A549 (cell line): ENCODE measurements around the gene ST8SIA3. TPM values are rescaled to one million over a fixed set of nuclear protein-coding genes. Genes with fewer than 3 reads are reported as not detected.

Source experiments
- ATAC-seq, 2 experiments: fragments of 200-7000 bp in 1 of 2; fragments of >200 bp in 1 of 2; cut with Nextera tagmentation in 1 of 2; cut with Tn5 transposase in 1 of 2; 3 replicates each; pipeline versions ENCODE4 v1.8.0 to v1.9.1; 2018 to 2020; ENCODE audit warnings: mild to moderate bottlenecking in 1 of 2, moderate library complexity in 1 of 2
- CTCF ChIA-PET: fragments of 300-600 bp; sonication (Branson Sonifier 250); formaldehyde crosslinking; extraction: SDS; loops from one replicate; lab custom pipeline; 2021; ENCODE audit warnings: antibody characterized with exemption, inconsistent platforms; lab: Yijun Ruan, JAX
- POLR2A ChIA-PET: fragments of 350-600 bp; formaldehyde crosslinking; extraction: SDS; loops from one replicate; lab custom pipeline; 2021; ENCODE audit warnings: antibody characterized with exemption, inconsistent platforms; lab: Yijun Ruan, JAX
- DNase-seq, 2 experiments: peaks; one replicate each; pipeline versions ENCODE4 v3.0.0 to v3.0.0-alpha.2; 2011 to 2016; ENCODE audit warnings: low read depth in 1 of 2, low spot score in 1 of 2
- FAIRE-seq: peaks from 2 replicates; lab custom pipeline; 2011; peaks lifted over from hg19 to GRCh38; lab: Jason Lieb, UNC
- H3K27ac ChIP-seq, 2 experiments: fragments of >200 bp; sonication (Bioruptor Twin); formaldehyde crosslinking; 3 replicates each; pipeline ENCODE4 v1.5.1; 2016 to 2017
- H3K4me1 ChIP-seq: fragments of >200 bp; sonication (Bioruptor Twin); formaldehyde crosslinking; 3 replicates; pipeline ENCODE4 v1.6.1; 2016
- H3K4me2 ChIP-seq: fragments of >200 bp; sonication (Bioruptor Twin); formaldehyde crosslinking; 3 replicates; pipeline ENCODE4 v1.6.1; 2016
- H3K4me3 ChIP-seq: fragments of >200 bp; sonication (Bioruptor Twin); formaldehyde crosslinking; 3 replicates; pipeline ENCODE4 v1.5.1; 2016
- H3K9me3 ChIP-seq: fragments of >200 bp; sonication (Bioruptor Twin); formaldehyde crosslinking; 3 replicates; pipeline ENCODE4 v1.6.1; 2016
- BCL3 ChIP-seq: fragments of >200 bp; sonication (Bioruptor Twin); formaldehyde crosslinking; IDR thresholded peaks from 3 replicates; pipeline ENCODE4 v1.6.1; 2016
- BHLHE40 ChIP-seq: IDR thresholded peaks from 2 replicates; pipeline ENCODE4 v1.6.1; 2012; ENCODE audit warnings: low read depth, low read length, inconsistent platforms
- CEBPB ChIP-seq, 2 experiments: fragments of >200 bp in 1 of 2; sonication (Bioruptor Twin) in 1 of 2; formaldehyde crosslinking in 1 of 2; IDR thresholded peaks; 2 replicates each; pipeline ENCODE4 v1.6.1; 2012 to 2016
- CTCF ChIP-seq: fragments of >200 bp; sonication (Bioruptor Twin); formaldehyde crosslinking; IDR thresholded peaks from 3 replicates; pipeline ENCODE4 v1.5.1; 2016
- ELK1 ChIP-seq: fragments of 150-350 bp; IDR thresholded peaks from 2 replicates; pipeline ENCODE4 v1.6.1; 2014; ENCODE audit warnings: low read depth, mild to moderate bottlenecking, low read length
- ESRRA ChIP-seq: fragments of 150-350 bp; IDR thresholded peaks from 2 replicates; pipeline ENCODE4 v1.6.1; 2014; ENCODE audit warnings: mild to moderate bottlenecking, low read length, borderline replicate concordance
- FOSB ChIP-seq: fragments of 250-450 bp; sonication (Bioruptor Pico); IDR thresholded peaks from 2 replicates; pipeline ENCODE4 v1.5.0; 2020; ENCODE audit warnings: mild to moderate bottlenecking, moderate library complexity
- HDAC2 ChIP-seq: fragments of 200-600 bp; sonication (generic); IDR thresholded peaks from 2 replicates; pipeline ENCODE4 v1.6.1; 2016
- HMGXB4 ChIP-seq: fragments of 250-450 bp; sonication (Bioruptor Pico); IDR thresholded peaks from 2 replicates; pipeline ENCODE4 v1.5.0; 2021; ENCODE audit warnings: mild to moderate bottlenecking, moderate library complexity, borderline replicate concordance
- KDM5A ChIP-seq: fragments of 200-600 bp; sonication (generic); IDR thresholded peaks from 2 replicates; pipeline ENCODE4 v1.6.1; 2016; ENCODE audit warnings: antibody characterized with exemption, mild to moderate bottlenecking
- MYC ChIP-seq: IDR thresholded peaks from 2 replicates; pipeline ENCODE4 v1.6.1; 2012; ENCODE audit warnings: mild to moderate bottlenecking, inconsistent platforms, low read length, improper control_type of control experiment, borderline replicate concordance
- NFE2L2 ChIP-seq: fragments of 150-350 bp; conservative IDR thresholded peaks from 2 replicates; pipeline ENCODE4 v1.6.1; 2014; ENCODE audit warnings: low read length
- NR3C1 ChIP-seq: fragments of >200 bp; sonication (Bioruptor Twin); formaldehyde crosslinking; IDR thresholded peaks from 3 replicates; pipeline ENCODE4 v1.6.1; 2017
- RAD21 ChIP-seq, 2 experiments: fragments of >200 bp in 1 of 2; sonication (Bioruptor Twin) in 1 of 2; formaldehyde crosslinking in 1 of 2; IDR thresholded peaks in 1 of 2; conservative IDR thresholded peaks in 1 of 2; 2 replicates in 1 of 2; 3 replicates in 1 of 2; pipeline ENCODE4 v1.6.1; 2012 to 2018; ENCODE audit warnings: inconsistent platforms in 1 of 2
- RARB ChIP-seq: fragments of 250-450 bp; sonication (Bioruptor Pico); IDR thresholded peaks from 2 replicates; pipeline ENCODE4 v1.8.0; 2021; ENCODE audit warnings: mild to moderate bottlenecking, moderate library complexity
- RCOR1 ChIP-seq: fragments of 150-350 bp; IDR thresholded peaks from 2 replicates; pipeline ENCODE4 v1.6.1; 2014; ENCODE audit warnings: antibody characterized with exemption, low read length, low read depth
- SMC3 ChIP-seq: fragments of >200 bp; sonication (Bioruptor Twin); formaldehyde crosslinking; IDR thresholded peaks from 3 replicates; pipeline ENCODE4 v1.6.1; 2018; ENCODE audit warnings: inconsistent platforms
- TP53 ChIP-seq: fragments of 250-450 bp; sonication (Bioruptor Pico); IDR thresholded peaks from 2 replicates; pipeline ENCODE4 v1.5.0; 2021; ENCODE audit warnings: mild to moderate bottlenecking, moderate library complexity
- USF2 ChIP-seq: fragments of 450-650 bp; IDR thresholded peaks from 2 replicates; pipeline ENCODE4 v1.6.1; 2014; ENCODE audit warnings: antibody characterized with exemption
- ZC3H11A ChIP-seq: fragments of 450-650 bp; IDR thresholded peaks from 2 replicates; pipeline ENCODE4 v1.6.1; 2014; ENCODE audit warnings: antibody characterized with exemption, mild to moderate bottlenecking
- WGBS: methylation state at CpG from one replicate; pipeline ENCODE4 v1.1.6; 2017; ENCODE audit errors: missing lambda C conversion rate; 5-methylcytosine and 5-hydroxymethylcytosine counted together
- polyA plus RNA-seq, 4 experiments: library from polyadenylated mRNA; depleted of rRNA in 3 of 4; stranded (reverse); fragments of >200 nt; fragmentation: RNase III in 1 of 4; extraction: RNeasy Plus Mini Kit Qiagen cat#74134 plus additional on column Dnase treatment in 1 of 4; gene quantifications; 2 replicates in 3 of 4; 3 replicates in 1 of 4; pipeline ENCODE4 v1.2.3, GENCODE V29; 2011 to 2017

ST8SIA3 gene
- polyA plus RNA-seq, 2 of the 4 experiments (the other 2 are of a cell fraction), result not detected

- ATAC-seq, result no peak
- H3K4me1 ChIP-seq, result no peaks in the 10 kb centered on the region
- FAIRE-seq, result no peak
- CTCF ChIA-PET, result no interaction called here
- H3K9me3 ChIP-seq, result no peaks in the 10 kb centered on the region
- H3K4me2 ChIP-seq, result no peak overlapping the region
- POLR2A ChIA-PET, result no interaction called here
- TF ChIP-seq ELK1 (no peak), NFE2L2 (no peak), HMGXB4 (CRISPR knock-in tag) (no peak), ESRRA (no peak), CTCF (no peak), FOSB (CRISPR knock-in tag) (no peak), SMC3 (no peak), NR3C1 (no peak), ZC3H11A (no peak), RARB (CRISPR knock-in tag) (no peak), BHLHE40 (no peak), KDM5A (no peak), HDAC2 (no peak)
- TF ChIP-seq, all 56 proteins: peak for 0
- no peak for DNase-seq
- 45% methylated on average over 6 of the region's 6 CpGs for WGBS
- Histone ChIP-seq H3K27ac (no peak overlapping the region), H3K4me3 (no peak overlapping the region)
Measured at GRCh38 chr18:57334383-57334782, 18.0 kb upstream of the ST8SIA3 start.

GRCh38 chr18:57336343-57336742, 16.0 kb upstream of the ST8SIA3 start:
- Histone ChIP-seq H3K4me1 (no peaks in the 10 kb centered on the region), H3K4me2 (no peak overlapping the region), H3K27ac (no peak overlapping the region), H3K4me3 (no peak overlapping the region), H3K9me3 (no peaks in the 10 kb centered on the region)
- POLR2A ChIA-PET, result no interaction called here
- WGBS, result 12% methylated on average over 2 of the region's 2 CpGs
- no peak for DNase-seq
- ATAC-seq, result no peak
- CTCF ChIA-PET, result no interaction called here
- no peak for FAIRE-seq
- TF ChIP-seq RCOR1, result no peak
- TF ChIP-seq NFE2L2, result no peak
- no peak for TF ChIP-seq TP53
- no peak for TF ChIP-seq USF2
- no peak for TF ChIP-seq ESRRA

GRCh38 chr18:57337890-57338289, 14.5 kb upstream of the ST8SIA3 start:
- no peak overlapping the region for H3K4me3 ChIP-seq
- ChIA-PET POLR2A (no interaction called here), CTCF (no interaction called here)
- 38% methylated on average over 4 of the region's 4 CpGs for WGBS
- H3K9me3 ChIP-seq, result no peaks in the 10 kb centered on the region
- no peak for TF ChIP-seq RAD21 (conservative IDR thresholded peaks at IDR 0.05 in 1 of 2, IDR thresholded peaks at IDR 0.05 in 1 of 2)
- no peak for TF ChIP-seq BCL3
- no peak for TF ChIP-seq FOSB (CRISPR knock-in tag)
- no peak for TF ChIP-seq CEBPB (IDR thresholded peaks at IDR 0.05)
- TF ChIP-seq MYC, result no peak
- no peak overlapping the region for H3K27ac ChIP-seq
- no peak for DNase-seq
- FAIRE-seq, result no peak
- H3K4me1 ChIP-seq, result no peaks in the 10 kb centered on the region
- no peak overlapping the region for H3K4me2 ChIP-seq
- ATAC-seq, result no peak
